ENCODE measurements around the gene SLCO2B1.

Gene SLCO2B1

GRCh38 chr11:75140269-75141138, 10.4 kb upstream of the SLCO2B1 start:
- Histone ChIP-seq H3K4me1 (ENCODE audit: control insufficient read depth, insufficient read depth, low read length) (no peaks in the 10 kb centered on the region), H3K9me3 (ENCODE audit: control insufficient read depth, insufficient read depth, low read depth, low read length) (no peaks in the 10 kb centered on the region), H3K4me3 (ENCODE audit: low read depth, low read length) (no peak overlapping the region), H3K27ac (ENCODE audit: extremely low read depth, low read depth, low read length) (no peak overlapping the region), H3K36me3 (ENCODE audit: control insufficient read depth in 2 of 2, insufficient read depth in 1 of 2, low read length in 2 of 2) (no peaks in the 10 kb centered on the region)
- TF ChIP-seq ZNF558 (tag by site-specific recombination; IDR thresholded peaks at IDR 0.05) = no peak
- TF ChIP-seq ZNF48 (tag by site-specific recombination; IDR thresholded peaks at IDR 0.05) = no peak
- TF ChIP-seq, protein P1, sequence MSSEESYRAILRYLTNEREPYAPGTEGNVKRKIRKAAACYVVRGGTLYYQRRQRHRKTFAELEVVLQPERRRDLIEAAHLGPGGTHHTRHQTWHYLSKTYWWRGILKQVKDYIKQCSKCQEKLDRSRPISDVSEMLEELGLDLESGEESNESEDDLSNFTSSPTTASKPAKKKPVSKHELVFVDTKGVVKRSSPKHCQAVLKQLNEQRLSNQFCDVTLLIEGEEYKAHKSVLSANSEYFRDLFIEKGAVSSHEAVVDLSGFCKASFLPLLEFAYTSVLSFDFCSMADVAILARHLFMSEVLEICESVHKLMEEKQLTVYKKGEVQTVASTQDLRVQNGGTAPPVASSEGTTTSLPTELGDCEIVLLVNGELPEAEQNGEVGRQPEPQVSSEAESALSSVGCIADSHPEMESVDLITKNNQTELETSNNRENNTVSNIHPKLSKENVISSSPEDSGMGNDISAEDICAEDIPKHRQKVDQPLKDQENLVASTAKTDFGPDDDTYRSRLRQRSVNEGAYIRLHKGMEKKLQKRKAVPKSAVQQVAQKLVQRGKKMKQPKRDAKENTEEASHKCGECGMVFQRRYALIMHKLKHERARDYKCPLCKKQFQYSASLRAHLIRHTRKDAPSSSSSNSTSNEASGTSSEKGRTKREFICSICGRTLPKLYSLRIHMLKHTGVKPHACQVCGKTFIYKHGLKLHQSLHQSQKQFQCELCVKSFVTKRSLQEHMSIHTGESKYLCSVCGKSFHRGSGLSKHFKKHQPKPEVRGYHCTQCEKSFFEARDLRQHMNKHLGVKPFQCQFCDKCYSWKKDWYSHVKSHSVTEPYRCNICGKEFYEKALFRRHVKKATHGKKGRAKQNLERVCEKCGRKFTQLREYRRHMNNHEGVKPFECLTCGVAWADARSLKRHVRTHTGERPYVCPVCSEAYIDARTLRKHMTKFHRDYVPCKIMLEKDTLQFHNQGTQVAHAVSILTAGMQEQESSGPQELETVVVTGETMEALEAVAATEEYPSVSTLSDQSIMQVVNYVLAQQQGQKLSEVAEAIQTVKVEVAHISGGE (tag by site-specific recombination; conservative IDR thresholded peaks at IDR 0.05; ENCODE audit: low read depth) = no peak
- TF ChIP-seq SALL2 (tag by site-specific recombination; IDR thresholded peaks at IDR 0.05; ENCODE audit: borderline replicate concordance) = no peak
- 0 out of 2 replicates have a peak, but pooled peaks have one; percentile 29 for TF ChIP-seq KLF17 (tag by site-specific recombination; IDR thresholded peaks at IDR 0.05)
- no peak for TF ChIP-seq ZNF473 (tag by site-specific recombination; IDR thresholded peaks at IDR 0.05)
- TF ChIP-seq HOXD13 (CRISPR knock-in tag; IDR thresholded peaks at IDR 0.05; ENCODE audit: borderline replicate concordance) = no peak
- no peak for TF ChIP-seq ZNF449 (tag by site-specific recombination; IDR thresholded peaks at IDR 0.05)
- no peak for TF ChIP-seq ZNF837 (tag by site-specific recombination; IDR thresholded peaks at IDR 0.05)
- no peak for TF ChIP-seq REPIN1 (tag by site-specific recombination; IDR thresholded peaks at IDR 0.05; ENCODE audit: low read depth)
- TF ChIP-seq ZNF624 (tag by site-specific recombination; IDR thresholded peaks at IDR 0.05) = no peak
- TF ChIP-seq ZFHX2 (tag by site-specific recombination; conservative IDR thresholded peaks at IDR 0.05) = no peak
- TF ChIP-seq ZNF354C (tag by site-specific recombination; IDR thresholded peaks at IDR 0.05; ENCODE audit: borderline replicate concordance, low read depth) = no peak
- no peak for TF ChIP-seq ZNF366 (tag by site-specific recombination; conservative IDR thresholded peaks at IDR 0.05)
- no peak for TF ChIP-seq EGR2 (tag by site-specific recombination; IDR thresholded peaks at IDR 0.05; ENCODE audit: low read depth)
- peak; percentile 79 for TF ChIP-seq SCRT2 (tag by site-specific recombination; IDR thresholded peaks at IDR 0.05)
- no peak for TF ChIP-seq ZNF10 (tag by site-specific recombination; IDR thresholded peaks at IDR 0.05)
- peak; percentile 47 for TF ChIP-seq ZNF654 (tag by site-specific recombination; IDR thresholded peaks at IDR 0.05; ENCODE audit: low read depth)
- TF ChIP-seq, protein P2, sequence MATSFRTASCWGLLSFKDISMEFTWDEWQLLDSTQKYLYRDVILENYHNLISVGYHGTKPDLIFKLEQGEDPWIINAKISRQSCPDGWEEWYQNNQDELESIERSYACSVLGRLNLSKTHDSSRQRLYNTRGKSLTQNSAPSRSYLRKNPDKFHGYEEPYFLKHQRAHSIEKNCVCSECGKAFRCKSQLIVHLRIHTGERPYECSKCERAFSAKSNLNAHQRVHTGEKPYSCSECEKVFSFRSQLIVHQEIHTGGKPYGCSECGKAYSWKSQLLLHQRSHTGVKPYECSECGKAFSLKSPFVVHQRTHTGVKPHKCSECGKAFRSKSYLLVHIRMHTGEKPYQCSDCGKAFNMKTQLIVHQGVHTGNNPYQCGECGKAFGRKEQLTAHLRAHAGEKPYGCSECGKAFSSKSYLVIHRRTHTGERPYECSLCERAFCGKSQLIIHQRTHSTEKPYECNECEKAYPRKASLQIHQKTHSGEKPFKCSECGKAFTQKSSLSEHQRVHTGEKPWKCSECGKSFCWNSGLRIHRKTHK (tag by site-specific recombination; IDR thresholded peaks at IDR 0.05) = no peak
- TF ChIP-seq, protein P3, sequence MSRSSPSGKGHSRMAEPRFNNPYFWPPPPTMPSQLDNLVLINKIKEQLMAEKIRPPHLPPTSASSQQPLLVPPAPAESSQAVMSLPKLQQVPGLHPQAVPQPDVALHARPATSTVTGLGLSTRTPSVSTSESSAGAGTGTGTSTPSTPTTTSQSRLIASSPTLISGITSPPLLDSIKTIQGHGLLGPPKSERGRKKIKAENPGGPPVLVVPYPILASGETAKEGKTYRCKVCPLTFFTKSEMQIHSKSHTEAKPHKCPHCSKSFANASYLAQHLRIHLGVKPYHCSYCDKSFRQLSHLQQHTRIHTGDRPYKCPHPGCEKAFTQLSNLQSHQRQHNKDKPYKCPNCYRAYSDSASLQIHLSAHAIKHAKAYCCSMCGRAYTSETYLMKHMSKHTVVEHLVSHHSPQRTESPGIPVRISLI (tag by site-specific recombination; IDR thresholded peaks at IDR 0.05) = no peak
- TF ChIP-seq KLF9 (tag by site-specific recombination; IDR thresholded peaks at IDR 0.05; ENCODE audit: low read depth) = no peak
- TF ChIP-seq, protein P4, sequence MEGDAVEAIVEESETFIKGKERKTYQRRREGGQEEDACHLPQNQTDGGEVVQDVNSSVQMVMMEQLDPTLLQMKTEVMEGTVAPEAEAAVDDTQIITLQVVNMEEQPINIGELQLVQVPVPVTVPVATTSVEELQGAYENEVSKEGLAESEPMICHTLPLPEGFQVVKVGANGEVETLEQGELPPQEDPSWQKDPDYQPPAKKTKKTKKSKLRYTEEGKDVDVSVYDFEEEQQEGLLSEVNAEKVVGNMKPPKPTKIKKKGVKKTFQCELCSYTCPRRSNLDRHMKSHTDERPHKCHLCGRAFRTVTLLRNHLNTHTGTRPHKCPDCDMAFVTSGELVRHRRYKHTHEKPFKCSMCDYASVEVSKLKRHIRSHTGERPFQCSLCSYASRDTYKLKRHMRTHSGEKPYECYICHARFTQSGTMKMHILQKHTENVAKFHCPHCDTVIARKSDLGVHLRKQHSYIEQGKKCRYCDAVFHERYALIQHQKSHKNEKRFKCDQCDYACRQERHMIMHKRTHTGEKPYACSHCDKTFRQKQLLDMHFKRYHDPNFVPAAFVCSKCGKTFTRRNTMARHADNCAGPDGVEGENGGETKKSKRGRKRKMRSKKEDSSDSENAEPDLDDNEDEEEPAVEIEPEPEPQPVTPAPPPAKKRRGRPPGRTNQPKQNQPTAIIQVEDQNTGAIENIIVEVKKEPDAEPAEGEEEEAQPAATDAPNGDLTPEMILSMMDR (tag by site-specific recombination; IDR thresholded peaks at IDR 0.05) = peak; percentile 77
- TF ChIP-seq, protein P5, sequence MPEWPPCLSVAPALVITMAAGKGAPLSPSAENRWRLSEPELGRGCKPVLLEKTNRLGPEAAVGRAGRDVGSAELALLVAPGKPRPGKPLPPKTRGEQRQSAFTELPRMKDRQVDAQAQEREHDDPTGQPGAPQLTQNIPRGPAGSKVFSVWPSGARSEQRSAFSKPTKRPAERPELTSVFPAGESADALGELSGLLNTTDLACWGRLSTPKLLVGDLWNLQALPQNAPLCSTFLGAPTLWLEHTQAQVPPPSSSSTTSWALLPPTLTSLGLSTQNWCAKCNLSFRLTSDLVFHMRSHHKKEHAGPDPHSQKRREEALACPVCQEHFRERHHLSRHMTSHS (tag by site-specific recombination; IDR thresholded peaks at IDR 0.05) = no peak
- no peak for TF ChIP-seq ZNF600 (tag by site-specific recombination; IDR thresholded peaks at IDR 0.05)
- TF ChIP-seq ZNF2 (tag by site-specific recombination; IDR thresholded peaks at IDR 0.05) = peak; percentile 48; the same call in 1 of the 2 replicates
- CTCF ChIA-PET = interaction anchor here (0.6 to 12.3 kb wide), 64 partner anchors 10 to 1852 kb away, joined by 3 to 298 read pairs (median 5); partner anchors contain the start of genes NEU3, SLCO2B1 and TPBGL
- POLR2A ChIA-PET = interaction anchor here (0.6 kb wide), 1 partner anchor 226 kb away, joined by 6 read pairs; no protein-coding TSS in a partner anchor

Data from HEK293 (cell line).